AML-193 (cell line): Measurements from ENCODE around the gene TC2N.
"Not testable (repeated sequence)": the region's sequence is repeated elsewhere in the genome, so short reads cannot be mapped to it uniquely, and the experiment has no call there.

ENCODE experiments used
- DNase-seq, 2 experiments: peaks; one replicate each; lab custom pipeline; 2025; lab: John Stamatoyannopoulos, UW

Gene TC2N

DNA sequence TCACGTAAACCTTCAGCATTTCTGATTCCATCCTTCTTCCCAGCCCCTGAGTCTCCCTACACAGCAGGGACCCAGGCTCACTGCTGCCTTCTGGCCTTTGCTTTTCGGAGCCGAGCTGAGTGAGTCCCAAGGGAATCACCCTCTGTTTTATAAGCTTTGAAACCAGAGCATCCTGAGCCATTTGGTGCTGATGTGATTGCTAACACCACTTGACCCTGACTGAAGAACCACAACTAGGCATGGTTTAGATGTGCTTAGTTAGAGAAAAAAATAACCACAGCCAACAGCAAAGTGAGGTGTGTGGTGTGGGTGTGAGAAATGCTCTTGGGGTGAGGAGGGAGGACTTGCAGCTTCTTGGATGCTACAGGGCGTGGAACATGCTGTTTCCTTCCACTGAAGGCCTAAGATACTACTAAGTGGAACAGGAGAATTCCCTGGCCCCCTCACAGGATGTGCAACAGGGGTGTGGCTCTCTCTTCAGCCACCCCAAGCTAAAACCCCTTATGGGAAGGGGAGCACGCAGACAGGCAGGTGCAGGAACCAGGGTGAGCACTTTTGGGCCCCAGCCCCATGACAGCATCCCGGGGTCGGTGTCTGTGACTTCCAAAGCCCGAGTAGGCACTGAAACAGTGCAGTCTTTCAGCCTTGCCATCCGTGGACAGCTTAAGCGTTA is at the start of gene TC2N:
Gene TC2N, minus strand, starts transcription at position 221 of the 673 bp plus-strand sequence. CDS start 53,767 bp downstream, outside the sequence.
- no peak for DNase-seq

- no peak for DNase-seq
These were observed 44.7 kb upstream of the TC2N start for GRCh38 chr14:91912035-91912434.

GRCh38 chr14:91911474-91912032 is 44.2 kb upstream of the TC2N start:
- DNase-seq, result peak; percentile 39 to 51

DNA sequence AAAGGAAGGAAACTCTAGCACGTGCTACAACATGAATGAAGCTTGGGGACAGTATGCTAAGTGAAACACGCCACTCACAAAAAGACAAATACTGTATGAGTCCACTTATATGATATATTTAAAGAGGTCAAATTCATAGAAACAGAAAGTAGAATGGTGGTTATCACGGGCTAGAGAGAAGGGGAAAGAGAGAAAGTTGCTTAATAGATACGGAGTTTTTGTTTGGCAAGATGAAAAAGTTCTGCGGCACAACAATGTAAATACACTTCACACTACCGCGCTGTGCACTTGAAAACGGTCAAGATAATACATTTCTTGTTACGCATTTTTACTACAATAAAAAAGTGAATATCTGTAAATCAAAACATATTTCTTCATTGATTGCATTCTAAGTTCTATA is 42.9 kb upstream of the TC2N start:
- no peak for DNase-seq

DNA sequence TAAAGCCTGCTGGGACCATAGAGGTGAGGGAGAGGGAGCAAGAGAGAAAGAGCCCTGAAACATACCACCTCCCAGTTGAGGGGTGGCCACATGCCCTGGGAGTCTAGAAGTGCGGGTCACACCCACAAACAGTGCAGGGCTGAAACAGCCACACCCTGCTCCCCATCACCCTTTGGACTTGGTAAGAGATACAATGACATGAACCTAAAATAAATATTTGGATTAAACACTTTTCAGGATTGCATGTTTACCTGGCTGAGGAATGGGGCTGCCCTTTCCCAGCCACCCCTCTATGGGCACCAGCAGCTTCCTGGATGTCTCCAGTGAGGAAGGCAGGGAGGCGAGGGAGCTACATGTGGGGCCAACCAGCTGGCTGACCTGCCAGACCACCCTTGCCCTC is 39.0 kb upstream of the TC2N start:
- no peak for DNase-seq

- DNase-seq, result no peak
These were observed 37.8 kb upstream of the TC2N start for GRCh38 chr14:91904956-91905645.

DNA sequence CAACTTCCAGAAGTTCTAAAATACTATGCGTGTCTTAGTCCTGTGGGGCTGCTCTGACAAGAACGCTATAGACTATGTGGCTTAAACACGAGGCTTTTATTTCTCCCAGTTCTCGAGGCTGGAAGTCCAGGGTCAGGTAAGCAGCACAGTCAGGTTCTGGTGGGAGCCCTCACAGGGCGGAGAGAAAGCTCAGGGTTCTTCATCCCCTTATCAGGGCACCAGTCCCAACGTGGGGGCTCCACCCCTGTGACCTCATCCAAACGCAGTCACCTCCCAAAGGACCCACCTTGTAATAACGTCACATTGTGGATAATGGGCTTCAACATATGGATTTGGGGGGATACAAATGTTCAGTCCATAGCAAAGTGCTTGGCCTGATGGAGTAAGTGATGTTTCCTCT is 37.1 kb upstream of the TC2N start:
- DNase-seq, result no peak

DNA sequence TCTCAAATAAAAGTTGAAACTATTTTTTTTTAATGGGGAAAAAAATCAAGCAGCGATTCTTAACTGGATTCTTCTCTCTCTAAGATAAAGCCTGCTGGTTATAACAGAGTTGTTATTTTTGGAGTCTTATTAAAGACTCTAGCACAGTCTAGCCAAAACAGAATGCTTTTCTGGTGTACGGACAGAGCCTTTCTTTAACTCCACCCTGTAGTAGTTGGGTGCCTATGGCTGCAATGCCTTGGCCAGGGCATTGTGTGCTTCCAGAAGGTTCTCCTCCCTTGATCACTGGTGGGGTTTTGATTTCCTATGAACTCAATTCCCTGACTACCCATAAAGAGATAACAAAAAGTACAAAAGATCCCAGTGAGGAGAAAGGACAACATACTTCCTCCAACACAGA is 35.7 kb upstream of the TC2N start:
- no peak for DNase-seq

DNA sequence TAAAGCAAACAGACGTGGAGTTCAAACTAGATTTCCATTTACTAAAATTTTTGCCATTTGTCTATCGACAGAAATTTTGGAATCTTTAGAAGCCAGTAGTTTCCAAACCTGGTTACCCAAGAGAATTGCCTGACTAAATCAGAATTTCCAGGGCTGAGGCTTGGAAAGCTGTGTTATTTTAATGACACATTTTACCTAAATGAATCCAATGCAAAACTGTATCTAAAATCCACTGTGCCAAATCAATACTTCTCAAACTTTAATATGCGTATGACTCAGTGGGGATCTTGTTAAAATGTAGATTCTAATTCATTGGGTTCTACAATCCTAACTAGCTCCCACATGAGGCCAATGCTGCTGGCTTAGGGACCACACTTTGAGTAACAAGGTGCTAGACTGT is 35.0 kb upstream of the TC2N start:
- no peak for DNase-seq

DNA sequence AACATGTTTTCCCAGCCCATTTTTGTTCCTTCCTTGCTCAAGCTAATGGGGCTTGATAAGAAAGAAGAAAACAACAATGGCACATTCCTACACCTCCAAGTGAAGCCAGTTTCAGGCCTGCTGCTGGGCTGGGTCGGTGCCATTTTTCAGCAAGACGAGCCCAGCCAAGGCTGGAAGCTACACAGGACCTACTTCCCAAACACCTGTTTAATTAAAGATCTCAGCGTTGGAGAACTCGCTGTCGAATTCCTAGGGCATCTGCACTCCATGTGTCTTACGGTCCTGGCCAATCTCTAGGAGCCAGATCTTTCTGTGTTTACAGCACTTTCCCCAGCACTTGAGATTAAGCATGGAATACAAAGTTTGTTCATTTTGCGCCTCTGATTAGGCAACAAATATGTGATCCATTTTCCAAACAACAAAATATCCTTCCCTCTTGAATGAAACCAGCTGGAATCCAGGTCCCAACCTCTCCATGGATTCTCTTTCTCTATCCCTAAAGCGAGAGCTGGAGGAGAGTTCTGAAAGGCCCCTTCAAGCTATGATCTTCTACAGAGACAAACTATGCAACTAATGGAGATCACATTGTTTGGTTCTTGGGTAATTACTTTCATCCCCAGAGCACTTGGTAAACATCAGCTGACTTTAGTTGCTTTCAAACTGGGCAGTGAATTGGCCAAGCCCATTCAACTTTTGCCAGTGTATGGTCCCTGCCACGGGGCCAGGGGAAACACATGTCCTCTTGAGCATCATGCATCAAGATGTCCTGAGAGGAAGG is 34.3 kb upstream of the TC2N start:
- DNase-seq, result no peak

DNA sequence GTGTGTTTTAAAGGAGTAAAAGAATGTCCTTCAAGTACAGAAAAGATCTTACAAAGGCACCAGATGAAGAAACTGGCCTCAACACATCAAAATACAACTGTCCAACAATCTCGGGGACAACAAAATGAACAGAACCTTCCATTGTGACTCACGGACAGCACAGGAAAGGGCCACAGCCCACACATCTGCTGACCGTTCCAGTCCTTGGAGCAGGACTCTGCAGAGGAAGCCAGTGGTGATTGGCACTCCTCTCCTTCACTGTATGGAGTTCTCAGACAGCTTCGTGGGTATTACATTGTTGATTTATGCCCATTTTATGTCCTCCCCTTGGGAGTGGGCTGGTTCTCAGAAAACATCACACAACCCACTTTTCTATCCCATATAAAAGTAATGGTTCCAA is 32.5 kb upstream of the TC2N start:
- DNase-seq, result no peak

DNA sequence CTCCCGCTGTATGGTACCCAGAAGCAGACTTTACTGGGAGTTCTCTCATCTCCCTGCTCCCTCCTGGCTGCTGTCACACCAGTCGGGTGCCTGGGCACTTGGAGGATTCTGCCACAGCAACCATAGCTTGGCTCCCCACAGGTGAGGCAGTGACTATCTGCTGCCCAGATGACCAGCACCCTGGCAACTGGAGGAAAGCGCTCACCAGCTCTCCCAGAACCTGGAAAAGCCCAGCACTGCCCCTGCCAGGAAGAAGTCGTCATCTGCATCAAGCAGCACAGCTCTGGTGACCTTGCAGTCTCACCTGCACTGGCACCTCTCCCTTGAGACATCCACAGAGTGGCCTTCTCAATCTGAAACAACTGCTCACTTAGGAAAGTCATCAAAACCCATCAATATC is 31.9 kb upstream of the TC2N start:
- no peak for DNase-seq

DNA sequence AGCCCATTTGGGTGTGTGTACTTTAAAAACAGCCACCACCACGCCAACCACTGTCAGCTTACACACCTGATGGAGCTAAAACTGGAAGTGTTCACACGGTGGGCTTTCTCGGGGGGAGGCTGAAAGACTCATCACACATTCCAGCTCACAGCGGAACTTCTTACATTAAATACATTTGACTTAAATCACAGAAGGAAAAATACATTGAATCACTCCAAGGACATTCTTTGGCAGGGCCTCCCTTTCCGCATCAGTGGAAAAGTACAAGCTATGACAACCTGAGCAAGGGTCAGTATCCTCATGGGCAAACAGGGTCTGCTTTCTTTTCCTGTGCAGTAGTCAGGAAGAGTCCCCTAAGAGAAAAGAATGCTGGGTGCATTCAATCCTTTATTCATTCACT is 31.0 kb upstream of the TC2N start:
- no peak for DNase-seq

DNA sequence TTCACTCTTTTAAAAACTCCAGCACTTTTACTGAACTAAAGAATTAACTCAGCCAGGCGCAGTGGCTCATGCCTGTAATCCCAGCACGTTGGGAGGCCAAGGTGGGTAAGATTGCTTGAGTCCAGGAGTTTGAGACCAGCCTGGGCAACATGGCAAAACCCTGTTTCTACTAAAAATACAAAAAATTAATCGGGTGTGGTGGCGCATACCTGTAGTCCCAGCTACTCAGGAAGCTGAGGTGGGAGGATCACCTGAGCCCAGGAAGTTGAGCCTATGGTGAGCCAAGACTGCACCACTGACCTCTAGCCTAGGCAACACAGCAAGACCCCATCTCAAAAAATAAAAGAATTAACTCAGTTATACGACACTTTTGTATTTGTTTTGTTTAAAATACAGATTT is 30.4 kb upstream of the TC2N start:
- not testable (repeated sequence) for DNase-seq

GRCh38 chr14:91897106-91897701 is 29.9 kb upstream of the TC2N start:
- no peak for DNase-seq

DNA sequence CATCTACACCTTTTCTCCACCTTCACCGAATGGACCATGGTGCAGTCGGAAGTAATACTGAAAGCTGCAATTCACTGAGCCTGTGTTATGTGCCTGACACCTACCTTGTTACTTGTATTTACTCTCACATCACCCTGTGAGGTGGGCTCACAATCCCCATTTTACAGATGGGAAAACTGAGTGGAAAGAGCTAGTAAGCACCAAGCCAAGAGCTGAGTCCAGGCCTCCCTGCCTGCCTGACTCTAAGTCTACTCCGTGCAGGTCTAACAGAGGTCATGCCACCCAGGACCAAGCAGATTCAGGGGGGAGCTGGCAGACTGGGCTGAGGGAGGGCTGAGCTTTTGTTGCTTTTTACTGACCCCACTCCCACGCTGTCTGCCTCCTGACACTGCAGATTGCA is 29.1 kb upstream of the TC2N start:
- no peak for DNase-seq

GRCh38 chr14:91893669-91894068 is 26.3 kb upstream of the TC2N start:
- no peak for DNase-seq

GRCh38 chr14:91893007-91893406 is 25.7 kb upstream of the TC2N start:
- no peak for DNase-seq

DNA sequence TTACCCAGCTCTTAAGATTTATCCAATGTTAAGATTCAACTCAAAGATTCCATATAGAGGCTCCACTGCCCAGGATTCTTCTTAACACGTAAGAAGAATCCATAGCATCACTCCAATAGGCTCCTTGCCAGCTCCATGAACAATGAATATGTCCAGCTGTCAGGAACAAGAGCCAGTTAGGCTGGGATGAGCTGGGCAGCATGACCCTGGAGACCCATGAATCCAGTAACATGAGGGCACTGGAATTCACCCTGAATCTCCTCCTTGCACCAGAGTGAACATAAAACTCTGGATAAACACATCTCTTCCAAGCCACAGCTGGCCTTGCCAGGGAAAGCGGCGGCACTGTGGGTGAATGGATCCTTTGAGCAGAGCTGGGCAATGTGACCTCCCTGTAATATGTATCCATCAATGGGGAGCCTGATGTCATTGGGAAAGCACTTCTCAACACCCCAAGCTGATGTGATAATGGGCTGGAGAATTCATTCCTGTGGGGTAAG is 24.4 kb upstream of the TC2N start:
- DNase-seq, result no peak

DNA sequence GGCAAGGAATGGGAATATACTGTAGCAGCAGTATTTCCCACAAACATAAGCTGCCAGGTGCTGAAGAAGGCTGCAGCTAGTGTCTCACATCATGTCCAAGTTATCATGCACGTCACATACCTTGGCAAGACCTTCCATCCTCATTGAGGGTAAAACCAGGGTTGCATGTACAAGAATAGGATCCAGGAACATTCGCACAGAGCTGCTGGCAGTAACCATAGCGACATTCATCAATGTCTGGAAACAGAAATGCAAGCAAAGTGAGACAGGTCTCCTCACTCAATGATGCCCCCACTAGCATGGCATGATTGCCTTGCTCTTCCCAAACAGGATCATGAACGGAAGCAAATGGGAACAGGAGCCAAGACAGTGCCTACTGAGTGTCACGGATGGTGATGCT is 23.8 kb upstream of the TC2N start:
- DNase-seq, result no peak

- no peak for DNase-seq
These were observed 23.0 kb upstream of the TC2N start for GRCh38 chr14:91890291-91890749.
